RWPE1 (cell line): ENCODE measurements around the gene NEU1.
"Not testable (repeated sequence)": the region's sequence is repeated elsewhere in the genome, so short reads cannot be mapped to it uniquely, and the experiment has no call there.

Experiments used
- CTCF ChIA-PET: fragments of 350-600 bp; sonication (Branson Sonifier 250); formaldehyde crosslinking; extraction: SDS; loops from one replicate; lab custom pipeline; 2021; lab: Yijun Ruan, JAX
- POLR2A ChIA-PET: fragments of 400-600 bp; formaldehyde crosslinking; extraction: SDS; loops from one replicate; lab custom pipeline; 2020; ENCODE audit warnings: antibody characterized with exemption; ENCODE audit not compliant: low non-redundant PET; lab: Yijun Ruan, JAX
- DNase-seq: peaks from one replicate; pipeline ENCODE4 v3.0.0; 2012; ENCODE audit warnings: low spot score
- H3K27ac ChIP-seq: fragments of 450-650 bp; 2 replicates; pipeline ENCODE4 v1.5.1; 2017
- TF ChIP-seq, protein P1 (sequence below): fragments of 450-650 bp; conservative IDR thresholded peaks from 2 replicates; pipeline ENCODE4 v1.5.1; 2017; ENCODE audit warnings: low read depth, mild to moderate bottlenecking

NEU1 gene

DNA sequence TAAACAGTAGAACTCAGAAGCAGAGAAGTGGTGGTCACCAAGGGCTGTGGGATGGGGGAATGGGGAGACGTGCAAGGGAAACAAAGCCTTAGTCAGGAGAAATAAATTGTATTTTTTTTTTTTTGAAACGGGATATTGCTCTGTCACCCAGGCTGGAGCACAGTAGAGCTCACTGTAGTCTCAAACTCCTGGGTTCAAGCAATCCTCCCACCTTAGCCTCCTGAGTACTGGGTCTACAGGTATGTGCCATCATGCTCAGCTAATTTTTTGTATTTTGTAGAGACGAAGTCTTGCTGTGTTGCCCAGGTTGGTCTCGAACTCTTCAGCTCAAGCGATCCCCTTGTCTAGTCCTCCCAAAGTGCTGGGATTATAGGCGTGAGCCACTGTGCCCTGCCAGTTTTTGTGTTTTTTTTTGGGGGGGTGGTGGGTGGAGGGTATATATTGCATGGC is 31.7 kb downstream of the NEU1 start:
- TF ChIP-seq, protein P1, sequence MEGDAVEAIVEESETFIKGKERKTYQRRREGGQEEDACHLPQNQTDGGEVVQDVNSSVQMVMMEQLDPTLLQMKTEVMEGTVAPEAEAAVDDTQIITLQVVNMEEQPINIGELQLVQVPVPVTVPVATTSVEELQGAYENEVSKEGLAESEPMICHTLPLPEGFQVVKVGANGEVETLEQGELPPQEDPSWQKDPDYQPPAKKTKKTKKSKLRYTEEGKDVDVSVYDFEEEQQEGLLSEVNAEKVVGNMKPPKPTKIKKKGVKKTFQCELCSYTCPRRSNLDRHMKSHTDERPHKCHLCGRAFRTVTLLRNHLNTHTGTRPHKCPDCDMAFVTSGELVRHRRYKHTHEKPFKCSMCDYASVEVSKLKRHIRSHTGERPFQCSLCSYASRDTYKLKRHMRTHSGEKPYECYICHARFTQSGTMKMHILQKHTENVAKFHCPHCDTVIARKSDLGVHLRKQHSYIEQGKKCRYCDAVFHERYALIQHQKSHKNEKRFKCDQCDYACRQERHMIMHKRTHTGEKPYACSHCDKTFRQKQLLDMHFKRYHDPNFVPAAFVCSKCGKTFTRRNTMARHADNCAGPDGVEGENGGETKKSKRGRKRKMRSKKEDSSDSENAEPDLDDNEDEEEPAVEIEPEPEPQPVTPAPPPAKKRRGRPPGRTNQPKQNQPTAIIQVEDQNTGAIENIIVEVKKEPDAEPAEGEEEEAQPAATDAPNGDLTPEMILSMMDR, result no peak
- no peak for DNase-seq
- peak overlapping the region; percentile 97 for H3K27ac ChIP-seq
- ChIA-PET POLR2A (interaction anchor here (0.6 to 1.2 kb wide), 5 partner anchors 12 to 129 kb away, joined by 3 to 4 read pairs (median 4); no protein-coding TSS in a partner anchor), CTCF (interaction anchor here (0.6 to 2.0 kb wide), 6 partner anchors 13 to 148 kb away, joined by 3 to 11 read pairs (median 4); no protein-coding TSS in a partner anchor)

DNA sequence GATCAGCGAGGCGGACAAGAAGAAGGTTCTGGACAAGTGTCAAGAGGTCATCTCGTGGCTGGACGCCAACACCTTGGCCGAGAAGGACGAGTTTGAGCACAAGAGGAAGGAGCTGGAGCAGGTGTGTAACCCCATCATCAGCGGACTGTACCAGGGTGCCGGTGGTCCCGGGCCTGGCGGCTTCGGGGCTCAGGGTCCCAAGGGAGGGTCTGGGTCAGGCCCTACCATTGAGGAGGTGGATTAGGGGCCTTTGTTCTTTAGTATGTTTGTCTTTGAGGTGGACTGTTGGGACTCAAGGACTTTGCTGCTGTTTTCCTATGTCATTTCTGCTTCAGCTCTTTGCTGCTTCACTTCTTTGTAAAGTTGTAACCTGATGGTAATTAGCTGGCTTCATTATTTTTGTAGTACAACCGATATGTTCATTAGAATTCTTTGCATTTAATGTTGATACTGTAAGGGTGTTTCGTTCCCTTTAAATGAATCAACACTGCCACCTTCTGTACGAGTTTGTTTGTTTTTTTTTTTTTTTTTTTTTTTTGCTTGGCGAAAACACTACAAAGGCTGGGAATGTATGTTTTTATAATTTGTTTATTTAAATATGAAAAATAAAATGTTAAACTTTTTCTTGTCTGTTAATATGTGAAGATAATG is 32.9 kb downstream of the NEU1 start:
- TF ChIP-seq, protein P1, result no peak; the same call in 1 of the 2 replicates
- no peak for DNase-seq
- POLR2A ChIA-PET, result interaction anchor here (0.6 to 1.2 kb wide), 2 partner anchors 11 to 33 kb away, joined by 3 to 4 read pairs; partner anchors contain the start of gene NEU1
- CTCF ChIA-PET, result interaction anchor here (0.6 to 2.0 kb wide), 9 partner anchors 10 to 100 kb away, joined by 3 to 7 read pairs (median 5); partner anchors contain the start of genes DDAH2, HSPA1A, HSPA1L and VARS1
- peak overlapping the region; percentile 97 for H3K27ac ChIP-seq

DNA sequence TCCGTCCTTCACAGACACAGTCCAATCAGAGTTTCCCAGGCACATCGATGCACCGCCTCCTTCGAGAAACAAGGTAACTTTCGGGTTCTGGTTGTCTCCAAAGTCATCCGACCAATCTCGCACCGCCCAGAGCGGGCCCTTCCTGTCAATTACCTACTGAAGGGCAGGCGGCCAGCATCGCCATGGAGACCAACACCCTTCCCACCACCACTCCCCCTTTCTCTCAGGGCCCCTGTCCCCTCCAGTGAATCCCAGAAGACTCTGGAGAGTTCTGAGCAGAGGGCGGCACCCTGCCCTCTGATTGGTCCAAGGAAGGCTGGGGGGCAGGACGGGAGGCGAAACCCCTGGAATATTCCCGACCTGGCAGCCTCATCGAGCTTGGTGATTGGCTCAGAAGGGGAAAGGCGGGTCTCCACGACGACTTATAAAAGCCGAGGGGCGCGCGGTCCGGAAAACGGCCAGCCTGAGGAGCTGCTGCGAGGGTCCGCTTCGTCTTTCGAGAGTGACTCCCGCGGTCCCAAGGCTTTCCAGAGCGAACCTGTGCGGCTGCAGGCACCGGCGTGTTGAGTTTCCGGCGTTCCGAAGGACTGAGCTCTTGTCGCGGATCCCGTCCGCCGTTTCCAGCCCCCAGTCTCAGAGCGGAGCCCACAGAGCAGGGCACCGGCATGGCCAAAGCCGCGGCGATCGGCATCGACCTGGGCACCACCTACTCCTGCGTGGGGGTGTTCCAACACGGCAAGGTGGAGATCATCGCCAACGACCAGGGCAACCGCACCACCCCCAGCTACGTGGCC is 35.1 kb downstream of the NEU1 start, which contains the start of gene HSPA1B:
HSPA1B (plus strand) TSS at position 453 of the 794 bp plus-strand sequence; CDS start at position 666, 213 bp downstream.
- peak within 1 kb of the TSS; percentile 95 for H3K27ac ChIP-seq
- TF ChIP-seq, protein P1, result no peak
- ChIA-PET POLR2A (interaction anchor here (0.6 to 1.6 kb wide), 4 partner anchors 9 to 21 kb away, joined by 3 to 32 read pairs (median 6); partner anchors contain the start of genes HSPA1A, HSPA1L and LSM2), CTCF (interaction anchor here (0.7 kb wide), 2 partner anchors 92 to 1588 kb away, joined by 3 to 4 read pairs; no protein-coding TSS in a partner anchor)
- peak; percentile 100 for DNase-seq

DNA sequence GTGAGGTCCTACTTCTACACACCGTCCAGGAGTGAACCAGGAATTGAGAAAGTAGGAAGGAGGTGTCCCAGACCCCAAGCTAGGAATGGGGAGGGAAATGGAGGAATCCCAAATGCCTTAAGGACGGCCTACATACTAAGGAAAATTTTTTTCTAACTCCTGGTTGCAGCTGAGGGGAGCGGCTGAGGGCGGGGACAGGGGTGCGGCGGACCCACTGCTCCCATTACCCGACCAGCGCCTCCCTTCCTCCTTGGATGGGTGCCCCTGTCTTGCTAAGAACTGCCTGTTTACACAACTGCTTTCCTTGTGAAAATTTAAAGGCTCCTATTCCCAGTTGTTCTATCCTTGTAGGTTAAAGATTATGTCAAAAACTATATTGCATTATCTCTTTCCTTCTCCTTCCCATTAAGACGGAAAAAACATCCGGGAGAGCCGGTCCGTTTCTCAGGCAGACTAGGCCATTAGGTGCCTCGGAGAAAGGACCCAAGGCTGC is 35.8 kb downstream of the NEU1 start:
- ChIA-PET CTCF (interaction anchor here (0.7 kb wide), 1 partner anchor 1587 kb away, joined by 4 read pairs; no protein-coding TSS in a partner anchor), POLR2A (interaction anchor here (0.6 to 1.6 kb wide), 4 partner anchors 8 to 21 kb away, joined by 3 to 32 read pairs (median 6); partner anchors contain the start of genes HSPA1A, HSPA1L and LSM2)
- TF ChIP-seq, protein P1, result no peak
- peak overlapping the region; percentile 95 for H3K27ac ChIP-seq
- peak; percentile 81 for DNase-seq

DNA sequence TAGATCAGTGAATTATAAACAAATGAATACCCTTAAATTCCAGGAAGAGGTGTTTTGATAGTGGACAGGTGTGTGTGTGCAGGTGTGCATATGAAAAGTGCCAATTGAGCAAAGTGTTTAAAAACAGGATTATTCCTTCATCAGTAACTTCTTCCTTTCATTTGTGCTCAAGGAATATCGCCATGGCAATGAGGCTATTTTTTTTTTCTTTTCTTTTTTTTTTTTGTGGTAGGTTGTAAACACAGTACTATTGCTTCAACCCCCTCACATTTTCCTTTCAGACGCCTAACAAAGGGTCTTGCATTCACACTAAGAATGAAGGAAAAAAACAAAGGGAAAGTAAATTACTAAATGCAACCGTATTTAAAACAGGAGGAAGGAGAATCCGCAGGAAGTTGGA is 37.1 kb downstream of the NEU1 start:
- no peak for DNase-seq
- ChIA-PET POLR2A (no interaction called here), CTCF (no interaction called here)
- TF ChIP-seq, protein P1, result no peak
- H3K27ac ChIP-seq, result peak overlapping the region; percentile 95

DNA sequence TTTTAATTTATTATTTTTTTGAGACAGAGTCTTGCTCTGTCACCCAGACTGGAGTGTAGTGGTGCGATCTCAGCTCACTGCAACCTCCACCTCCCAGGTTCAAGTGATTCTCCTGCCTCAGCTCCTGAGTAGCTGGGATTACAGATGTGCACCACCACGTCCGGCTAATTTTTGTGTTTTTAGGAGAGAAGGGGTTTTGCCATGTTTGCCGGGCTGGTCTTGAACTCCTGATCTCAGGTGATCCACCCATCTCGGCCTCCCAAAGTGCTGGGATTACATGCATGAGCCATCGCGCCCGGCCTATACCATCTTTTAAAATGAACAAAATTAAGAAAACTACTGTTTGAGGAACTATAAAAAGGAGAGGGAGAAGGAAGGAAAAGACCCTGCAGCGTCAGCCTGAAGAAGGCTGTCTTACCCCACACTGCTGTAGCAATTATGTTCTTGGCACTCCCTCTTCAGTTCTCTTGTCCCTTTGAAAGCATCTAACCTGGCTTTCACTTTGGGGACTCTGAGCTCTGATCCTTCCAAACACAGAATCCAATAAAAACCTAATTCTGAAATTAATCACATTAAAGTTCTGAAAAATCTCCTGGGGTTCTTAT is 38.9 kb downstream of the NEU1 start:
- POLR2A ChIA-PET, result interaction anchor here (1.1 kb wide), 1 partner anchor 17 kb away, joined by 3 read pairs; the partner anchor contains the start of gene LSM2
- H3K27ac ChIP-seq, result peak overlapping the region; percentile 99
- CTCF ChIA-PET, result interaction anchor here (0.6 kb wide), 1 partner anchor 15 kb away, joined by 4 read pairs; no protein-coding TSS in a partner anchor
- DNase-seq, result not testable (repeated sequence)
